ENCODE data around the gene FBXL20. TPM values are rescaled to one million over a fixed set of nuclear protein-coding genes. Genes with fewer than 3 reads are reported as not detected.
A peak's percentile ranks its signal among the peaks of the same experiment; 100 is the strongest.

The FBXL20 gene
- total RNA-seq, 2 experiments from 2014 or later: 16.9 to 18.9 TPM

DNA sequence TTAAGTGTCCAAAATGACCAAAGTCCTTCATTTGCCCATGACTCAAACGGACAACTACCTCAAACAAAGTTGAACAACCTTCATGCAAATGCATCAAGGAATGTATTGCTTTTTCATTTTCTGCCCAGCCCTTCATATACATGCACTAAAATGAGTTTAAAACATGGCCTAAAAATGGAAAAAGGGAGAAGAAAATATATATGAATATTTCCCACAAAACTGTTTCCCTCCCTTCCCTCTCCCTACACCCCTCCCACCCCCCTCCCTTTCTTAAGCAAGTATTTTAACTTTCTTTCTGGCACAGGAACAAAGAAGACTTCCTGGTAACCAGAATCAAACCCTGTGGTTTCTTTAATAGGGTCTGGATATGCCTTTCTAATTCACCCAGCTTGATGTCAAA, 5.5 kb upstream of the FBXL20 start:
- H3K36me3 Mint-ChIP-seq (ENCODE audit: low read depth): peaks cover 41% of the 10 kb centered on the region
- no peaks in the 10 kb centered on the region for H3K9me3 Mint-ChIP-seq (ENCODE audit: low read depth)
- intact Hi-C loops (cut with DNase I, micrococcal nuclease): loop anchor here in 1 of 2 experiments (10.0 kb wide), 3 partner anchors 518 to 698 kb away; partner anchors contain the start of genes LRRC3C, NR1D1 and ORMDL3
- DNase-seq: no peak
- POLR2A ChIA-PET: interaction anchor here (0.6 kb wide), 1 partner anchor 45 kb away, joined by 4 read pairs; no protein-coding TSS in a partner anchor
- H3K27me3 Mint-ChIP-seq: no peaks in the 10 kb centered on the region
- H3K4me1 Mint-ChIP-seq: peaks cover 41% of the 10 kb centered on the region
- H3K27ac Mint-ChIP-seq: peak overlapping the region; percentile 52
- no peak overlapping the region for H3K4me3 Mint-ChIP-seq
- no peak for ATAC-seq
- CTCF ChIA-PET: interaction anchor here (0.6 to 1.1 kb wide), 3 partner anchors 15 to 234 kb away, joined by 3 read pairs; no protein-coding TSS in a partner anchor

DNA sequence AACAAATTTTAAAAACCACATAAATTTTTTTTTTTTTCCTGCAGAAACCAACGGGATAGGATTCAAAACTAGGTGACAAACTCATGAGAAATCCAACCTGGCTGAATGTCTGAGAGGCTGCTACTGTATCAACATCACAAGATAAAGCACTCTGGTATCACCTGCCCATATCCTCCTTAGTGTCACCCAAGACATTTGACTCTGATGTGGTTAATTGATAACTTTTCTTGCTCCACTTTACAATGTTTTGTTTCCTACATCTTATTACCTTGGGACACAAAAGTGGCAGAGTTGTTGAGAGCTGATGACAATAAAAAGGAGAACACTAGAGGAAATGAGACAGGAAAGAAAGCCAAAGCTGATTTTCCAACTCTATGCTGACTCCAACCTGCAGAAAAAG, 4.0 kb upstream of the FBXL20 start:
- H3K9me3 Mint-ChIP-seq (ENCODE audit: low read depth): no peaks in the 10 kb centered on the region
- peak overlapping the region; percentile 24 for H3K4me3 Mint-ChIP-seq
- H3K36me3 Mint-ChIP-seq (ENCODE audit: low read depth): peaks cover 37% of the 10 kb centered on the region
- H3K27me3 Mint-ChIP-seq: no peaks in the 10 kb centered on the region
- POLR2A ChIA-PET: interaction anchor here (0.6 kb wide), 2 partner anchors 80 to 199 kb away, joined by 3 to 9 read pairs; no protein-coding TSS in a partner anchor
- DNase-seq: no peak
- intact Hi-C loops (cut with DNase I, micrococcal nuclease): loop anchor here (2.0 to 10.0 kb wide), 5 partner anchors 57 to 699 kb away; partner anchors contain the start of genes LRRC3C (in 1 of the 2), NR1D1 (in 1 of the 2), ORMDL3 (in 1 of the 2) and RPL19 (in 1 of the 2)
- ATAC-seq: no peak
- H3K27ac Mint-ChIP-seq: peak overlapping the region; percentile 93
- H3K4me1 Mint-ChIP-seq: peaks cover 45% of the 10 kb centered on the region
- CTCF ChIA-PET: interaction anchor here (0.7 to 1.1 kb wide), 5 partner anchors 9 to 230 kb away, joined by 3 read pairs; partner anchors contain the start of gene RPL19

DNA sequence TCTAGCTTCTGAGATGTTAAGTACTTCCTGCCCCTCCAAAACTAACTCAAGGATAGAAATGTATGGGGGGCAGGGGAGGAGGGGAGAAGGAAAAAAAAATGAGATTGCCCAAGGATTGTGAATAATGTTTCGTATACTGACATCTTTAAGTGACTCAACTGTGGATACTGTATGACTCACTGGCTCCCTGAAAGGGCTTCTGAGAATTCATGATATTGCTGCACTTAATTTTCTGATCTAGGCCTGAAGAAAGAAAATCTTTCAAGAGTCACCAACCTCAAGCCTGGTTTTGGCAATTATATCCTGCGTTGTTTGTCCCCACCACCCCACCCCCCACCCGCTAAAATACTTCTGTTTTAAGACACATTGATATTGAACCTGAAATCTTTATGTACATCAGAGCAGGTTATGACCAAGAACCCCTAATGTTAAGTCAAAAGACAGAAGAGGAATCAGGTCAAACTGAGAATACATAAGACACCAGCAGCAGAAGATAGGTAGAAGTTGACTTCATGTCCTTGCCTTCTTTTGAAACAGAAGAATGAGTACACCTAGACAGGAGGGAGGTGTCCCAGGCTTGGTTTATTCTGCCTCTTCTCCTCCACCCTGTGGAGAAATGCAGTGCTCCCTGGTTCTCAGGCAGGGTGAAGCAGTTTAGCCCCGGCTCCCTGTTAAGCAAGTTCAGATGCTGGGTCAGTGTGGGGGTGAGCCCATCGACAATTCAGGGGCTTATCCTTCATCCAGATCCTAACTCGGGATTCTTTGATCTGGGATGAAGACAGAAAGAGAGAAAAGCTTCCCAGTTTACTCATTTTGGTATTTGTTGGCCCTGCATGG, 3.3 kb upstream of the FBXL20 start:
- ATAC-seq (peak; percentile 52), DNase-seq (peak; percentile 53)
- Mint-ChIP-seq H3K27ac (peak overlapping the region; percentile 93), H3K4me1 (peaks cover 52% of the 10 kb centered on the region), H3K4me3 (peak overlapping the region; percentile 24), H3K9me3 (ENCODE audit: low read depth) (no peaks in the 10 kb centered on the region), H3K27me3 (no peaks in the 10 kb centered on the region), H3K36me3 (ENCODE audit: low read depth) (peaks cover 31% of the 10 kb centered on the region)
- ChIA-PET CTCF (interaction anchor here (0.7 to 1.1 kb wide), 7 partner anchors 10 to 230 kb away, joined by 3 read pairs; partner anchors contain the start of genes MED1 and RPL19), POLR2A (interaction anchor here (0.6 kb wide), 3 partner anchors 81 to 198 kb away, joined by 3 to 9 read pairs (median 4); no protein-coding TSS in a partner anchor)
- intact Hi-C loops (cut with DNase I, micrococcal nuclease): loop anchor here (1.0 to 10.0 kb wide), 12 partner anchors 47 to 1917 kb away; partner anchors contain the start of genes DUSP14 (in 1 of the 2), LASP1 (in 1 of the 2), LRRC3C (in 1 of the 2) and MED1 (in 1 of the 2)

DNA sequence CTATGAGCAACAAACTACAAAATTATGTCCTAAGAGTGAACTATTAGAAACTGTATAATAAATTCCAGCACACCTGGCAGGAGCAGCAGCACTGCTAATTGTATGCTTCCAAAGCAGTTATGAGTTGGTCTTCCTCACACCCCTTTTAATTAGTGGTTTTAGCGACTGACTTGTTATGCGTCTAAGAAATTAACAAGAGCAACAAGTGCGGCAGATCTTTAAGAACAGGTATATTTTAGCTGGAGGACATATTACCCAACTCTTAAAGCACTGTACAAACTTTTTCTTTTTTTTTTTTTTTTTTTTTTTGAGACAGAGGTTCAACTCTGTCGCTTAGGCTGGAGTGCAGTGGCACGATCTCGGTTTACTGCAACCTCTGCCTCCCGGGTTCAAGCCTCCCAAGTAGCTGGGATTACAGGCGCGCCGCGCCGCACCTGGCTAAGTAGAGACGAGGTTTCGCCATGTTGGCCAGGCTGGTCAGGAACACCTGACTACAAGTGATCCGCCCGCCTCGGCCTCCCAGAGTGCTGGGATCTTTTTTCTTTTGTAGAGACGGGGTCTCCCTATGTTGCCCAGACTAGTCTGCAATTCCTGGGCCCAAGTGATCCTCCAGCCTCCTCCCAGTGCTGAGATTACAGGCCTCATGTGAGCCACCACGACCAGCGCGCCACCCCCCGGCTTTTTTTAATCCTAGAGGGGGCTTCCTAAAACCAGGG, 1.6 kb upstream of the FBXL20 start:
- H3K27ac Mint-ChIP-seq: peak overlapping the region; percentile 47
- H3K4me3 Mint-ChIP-seq: peak overlapping the region; percentile 91
- DNase-seq (peak; percentile 12), ATAC-seq (no peak)
- H3K4me1 Mint-ChIP-seq: peaks cover 53% of the 10 kb centered on the region
- intact Hi-C loops (cut with DNase I, micrococcal nuclease): loop anchor here in 1 of 2 experiments (1.0 to 10.0 kb wide), 10 partner anchors 351 to 1916 kb away; partner anchors contain the start of genes DUSP14, LASP1, LRRC3C and NR1D1
- ChIA-PET POLR2A (no interaction called here), CTCF (interaction anchor here (2.2 kb wide), 1 partner anchor 144 kb away, joined by 5 read pairs; no protein-coding TSS in a partner anchor)
- H3K27me3 Mint-ChIP-seq: no peaks in the 10 kb centered on the region
- no peaks in the 10 kb centered on the region for H3K9me3 Mint-ChIP-seq (ENCODE audit: low read depth)
- peaks cover 14% of the 10 kb centered on the region for H3K36me3 Mint-ChIP-seq (ENCODE audit: low read depth)

DNA sequence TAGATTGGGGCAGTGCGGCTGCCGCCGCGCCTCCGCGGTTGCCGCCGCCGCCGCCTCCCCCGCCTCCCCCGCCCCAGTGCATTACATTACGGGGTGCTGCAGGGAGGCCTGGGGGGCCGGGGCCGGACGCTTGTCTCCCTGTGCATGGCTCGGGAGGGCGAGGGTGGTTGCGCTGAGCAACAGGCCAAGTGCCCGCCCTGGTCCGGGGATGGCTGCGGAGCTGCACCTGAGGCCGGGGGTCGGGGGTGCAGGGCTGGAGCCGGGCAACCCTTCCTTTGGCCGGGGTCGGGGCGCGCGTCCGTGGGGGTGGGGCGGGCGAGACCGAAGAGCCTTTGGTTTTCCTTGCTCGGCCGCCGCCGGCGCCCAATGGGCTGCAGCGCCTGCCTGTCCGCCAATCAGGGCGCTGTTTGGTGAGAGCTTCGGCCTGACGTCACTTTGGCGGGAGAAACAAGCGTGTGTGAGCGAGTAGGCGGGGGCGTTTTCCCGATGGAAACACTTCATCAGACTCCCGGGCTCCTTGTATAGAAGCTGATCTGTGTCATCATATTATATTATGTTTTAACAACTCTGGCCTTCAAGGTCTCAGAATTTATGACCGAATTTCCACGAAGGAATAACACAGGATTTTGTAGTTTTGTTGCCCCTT, 941 bp upstream of the FBXL20 start:
- intact Hi-C loops (cut with DNase I, micrococcal nuclease): loop anchor here in 1 of 2 experiments (1.0 to 10.0 kb wide), 10 partner anchors 352 to 1915 kb away; partner anchors contain the start of genes DUSP14, LASP1, LRRC3C and NR1D1
- Mint-ChIP-seq H3K36me3 (ENCODE audit: low read depth) (peaks cover 8% of the 10 kb centered on the region), H3K27ac (peak overlapping the region; percentile 92), H3K27me3 (no peaks in the 10 kb centered on the region), H3K4me1 (peaks cover 52% of the 10 kb centered on the region), H3K9me3 (ENCODE audit: low read depth) (no peaks in the 10 kb centered on the region), H3K4me3 (peak overlapping the region; percentile 91)
- ATAC-seq (peak; percentile 58), DNase-seq (peak; percentile 95)
- POLR2A ChIA-PET: no interaction called here
- CTCF ChIA-PET: interaction anchor here (2.2 kb wide), 1 partner anchor 145 kb away, joined by 5 read pairs; no protein-coding TSS in a partner anchor

DNA sequence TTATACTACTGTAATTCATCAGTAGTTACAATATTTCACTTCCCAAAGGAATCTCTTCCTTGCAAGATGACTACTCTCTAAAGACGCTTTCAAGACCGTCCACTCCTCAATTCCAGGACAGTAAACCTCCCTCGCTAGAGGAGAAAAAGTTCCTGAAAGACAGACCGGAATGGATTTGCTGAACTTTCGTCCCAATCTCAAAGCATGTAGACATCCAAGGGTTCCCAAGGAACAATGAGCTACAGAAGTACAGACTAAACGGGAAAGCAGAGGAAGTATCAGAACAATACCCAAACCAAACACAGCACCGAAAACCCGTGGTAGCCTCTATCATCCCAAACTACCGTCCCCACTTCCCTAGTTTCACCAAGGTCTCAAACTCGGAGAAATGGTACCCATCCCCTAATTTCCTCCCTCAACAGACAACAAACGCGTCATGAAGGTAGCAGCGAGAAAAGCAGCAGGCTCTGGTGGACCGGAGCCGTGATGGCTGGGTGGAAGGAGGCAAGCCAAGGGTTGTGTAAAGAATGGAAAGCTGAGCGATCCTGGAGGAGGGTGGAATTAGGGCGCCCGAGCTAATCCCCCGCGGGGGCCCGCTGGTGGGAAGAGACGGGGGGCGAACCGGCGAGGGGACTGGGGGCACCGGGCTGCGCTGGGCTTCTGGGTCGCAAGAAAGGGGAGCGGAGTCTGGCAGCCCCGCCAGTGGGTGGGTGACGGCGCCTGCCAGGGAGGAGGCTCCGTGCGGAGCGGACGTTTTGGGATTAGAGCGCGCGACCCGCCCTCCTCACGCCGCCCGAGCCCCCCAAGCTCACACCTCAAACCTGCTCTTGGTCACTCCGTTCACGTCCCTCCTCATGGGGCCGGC, 647 bp downstream of the FBXL20 start:
- intact Hi-C loops (cut with DNase I, micrococcal nuclease): loop anchor here in 1 of 2 experiments (1.0 to 10.0 kb wide), 11 partner anchors 61 to 1913 kb away; partner anchors contain the start of genes CDK12, DUSP14, LASP1 and LRRC3C
- H3K4me3 Mint-ChIP-seq: peak overlapping the region; percentile 91
- peaks cover 42% of the 10 kb centered on the region for H3K4me1 Mint-ChIP-seq
- H3K27me3 Mint-ChIP-seq: no peaks in the 10 kb centered on the region
- peak overlapping the region; percentile 87 for H3K27ac Mint-ChIP-seq
- H3K36me3 Mint-ChIP-seq (ENCODE audit: low read depth): peaks cover 4% of the 10 kb centered on the region
- H3K9me3 Mint-ChIP-seq (ENCODE audit: low read depth): no peaks in the 10 kb centered on the region
- ChIA-PET POLR2A (interaction anchor here (0.6 to 1.0 kb wide), 3 partner anchors 46 to 175 kb away, joined by 3 read pairs; partner anchors contain the start of genes MED1 and STAC2), CTCF (interaction anchor here (0.5 to 1.3 kb wide), 3 partner anchors 95 to 1219 kb away, joined by 3 to 4 read pairs (median 3); no protein-coding TSS in a partner anchor)
- DNase-seq (peak; percentile 39), ATAC-seq (no peak)

DNA sequence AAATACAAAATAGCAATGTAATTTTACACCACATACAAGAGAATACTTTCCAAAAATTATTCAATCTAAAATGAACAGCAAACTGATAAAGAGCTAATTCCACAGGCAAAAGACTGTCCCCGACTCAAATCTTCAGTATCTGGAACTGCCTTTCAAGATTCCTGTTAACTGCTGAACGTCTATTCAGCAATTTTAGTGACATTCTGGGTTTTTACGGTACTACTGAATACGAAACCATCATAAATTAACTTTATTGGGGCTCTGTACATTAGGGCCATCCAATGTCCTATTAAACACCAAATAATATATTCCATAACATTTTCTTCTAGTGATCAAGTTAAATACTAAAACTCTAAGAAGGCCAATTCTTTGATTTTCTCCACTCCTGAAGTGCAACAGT, 1.6 kb downstream of the FBXL20 start:
- ChIA-PET POLR2A (no interaction called here), CTCF (interaction anchor here (0.6 to 1.3 kb wide), 4 partner anchors 10 to 222 kb away, joined by 3 read pairs; no protein-coding TSS in a partner anchor)
- ATAC-seq (no peak), DNase-seq (no peak)
- Mint-ChIP-seq H3K27ac (no peak overlapping the region), H3K4me3 (peak overlapping the region; percentile 91), H3K4me1 (peaks cover 35% of the 10 kb centered on the region), H3K27me3 (no peaks in the 10 kb centered on the region), H3K9me3 (ENCODE audit: low read depth) (no peaks in the 10 kb centered on the region), H3K36me3 (ENCODE audit: low read depth) (peaks cover 4% of the 10 kb centered on the region)
- intact Hi-C loops (cut with DNase I, micrococcal nuclease): loop anchor here in 1 of 2 experiments (2.0 to 10.0 kb wide), 10 partner anchors 378 to 1912 kb away; partner anchors contain the start of genes DUSP14, LASP1, LRRC3C and NR1D1

DNA sequence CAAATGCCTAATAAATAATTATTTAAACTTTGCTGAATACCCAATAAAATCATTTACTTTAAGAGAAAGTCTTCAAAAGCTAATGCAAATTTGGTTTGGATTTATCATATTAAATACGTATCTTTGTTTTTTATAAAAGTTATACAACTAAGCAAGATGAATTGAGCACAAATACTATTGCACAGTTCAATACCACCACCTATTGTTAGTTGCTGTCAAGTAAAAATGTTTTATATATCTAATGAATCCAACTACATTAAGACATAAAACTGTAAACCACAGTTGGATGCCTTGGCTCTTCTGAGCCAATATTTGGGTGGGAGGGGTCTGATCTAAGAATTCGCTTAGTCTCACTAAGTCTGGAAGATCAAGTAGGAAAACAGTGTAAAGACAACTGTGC, 7.7 kb downstream of the FBXL20 start:
- no peak for DNase-seq
- POLR2A ChIA-PET: interaction anchor here (0.6 to 0.7 kb wide), 2 partner anchors 13 to 187 kb away, joined by 5 to 6 read pairs; no protein-coding TSS in a partner anchor
- H3K27ac Mint-ChIP-seq: no peak overlapping the region
- H3K4me3 Mint-ChIP-seq: no peak overlapping the region
- no peak for ATAC-seq
- H3K36me3 Mint-ChIP-seq (ENCODE audit: low read depth): no peaks in the 10 kb centered on the region
- intact Hi-C loops (cut with DNase I, micrococcal nuclease): no loop called here
- H3K9me3 Mint-ChIP-seq (ENCODE audit: low read depth): no peaks in the 10 kb centered on the region
- H3K4me1 Mint-ChIP-seq: peaks cover 14% of the 10 kb centered on the region
- CTCF ChIA-PET: interaction anchor here (0.6 to 1.2 kb wide), 4 partner anchors 12 to 218 kb away, joined by 3 to 5 read pairs (median 4); no protein-coding TSS in a partner anchor
- H3K27me3 Mint-ChIP-seq: no peaks in the 10 kb centered on the region

DNA sequence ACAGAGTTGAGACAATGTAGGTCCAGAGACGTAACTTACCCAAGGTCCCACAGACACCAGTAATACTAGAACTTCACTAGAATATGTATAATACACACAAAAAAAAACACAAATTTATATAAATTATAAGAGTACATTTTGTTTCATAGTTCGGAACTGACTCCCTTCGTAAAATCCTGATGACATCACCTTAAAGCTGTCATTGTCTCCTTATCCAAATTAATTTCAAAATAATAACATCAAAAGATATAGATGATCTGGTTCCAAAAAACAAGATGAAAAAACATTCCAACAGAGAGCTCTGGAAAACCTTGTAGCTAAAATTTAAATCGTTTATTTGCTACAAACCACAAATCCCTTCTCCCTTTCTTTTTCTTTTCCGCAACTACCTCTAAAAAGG, 10.0 kb downstream of the FBXL20 start:
- Mint-ChIP-seq H3K9me3 (ENCODE audit: low read depth) (no peaks in the 10 kb centered on the region), H3K27ac (no peak overlapping the region), H3K4me3 (no peak overlapping the region), H3K27me3 (no peaks in the 10 kb centered on the region), H3K4me1 (peaks cover 11% of the 10 kb centered on the region), H3K36me3 (ENCODE audit: low read depth) (no peaks in the 10 kb centered on the region)
- no peak for DNase-seq
- intact Hi-C loops (cut with DNase I, micrococcal nuclease): no loop called here
- no peak for ATAC-seq
- CTCF ChIA-PET: interaction anchor here (0.6 kb wide), 1 partner anchor 163 kb away, joined by 3 read pairs; no protein-coding TSS in a partner anchor
- POLR2A ChIA-PET: no interaction called here
